ENCODE data around the gene VSX2. TPM values are rescaled to one million over a fixed set of nuclear protein-coding genes. Genes with fewer than 3 reads are reported as not detected.

VSX2 gene
- total and polyA plus RNA-seq, 2 donors (not counting 1 experiment from before 2014, with no cell fraction given) = not detected

DNA sequence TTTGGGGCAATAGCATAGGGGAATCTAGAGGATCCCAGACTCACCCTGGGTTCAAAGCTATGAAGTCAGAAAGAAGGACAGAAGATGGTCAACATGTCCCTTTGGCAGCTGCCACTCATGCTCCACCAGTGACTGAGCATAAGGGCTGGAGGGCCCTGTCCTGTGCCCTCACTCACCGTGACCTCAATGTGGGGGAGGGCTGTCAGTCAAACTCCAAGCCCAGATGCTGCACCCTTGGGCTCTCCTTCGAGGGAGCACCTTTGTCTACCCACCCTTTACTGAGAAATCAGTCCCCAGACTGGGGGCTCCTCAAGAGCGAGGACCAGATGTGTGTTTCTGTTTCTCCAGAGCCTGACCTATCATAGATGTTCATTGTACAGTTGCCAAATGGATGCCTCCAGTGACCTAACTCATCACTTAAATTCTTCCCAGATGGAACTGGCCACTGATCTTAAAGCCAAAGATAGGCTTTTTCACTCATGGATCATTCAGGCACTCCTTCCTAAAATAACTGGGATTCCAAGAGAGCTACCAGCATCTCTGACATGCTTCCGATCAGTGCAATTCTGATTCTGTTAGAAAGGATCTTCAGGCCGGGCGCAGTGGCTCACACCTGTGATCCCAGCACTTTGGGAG is 27.2 kb upstream of the VSX2 start:
- TF ChIP-seq EZH2 (IDR thresholded peaks at IDR 0.05; ENCODE audit: borderline replicate concordance, insufficient read depth, low read depth, low read length, poor library complexity, severe bottlenecking) = no peak
- Mint-ChIP-seq H3K27me3 (peaks cover 20% of the 10 kb centered on the region), H3K4me1 (no peaks in the 10 kb centered on the region), H3K4me3 (no peak overlapping the region), H3K9me3 (ENCODE audit: insufficient read depth) (no peaks in the 10 kb centered on the region), H3K27ac (no peak overlapping the region)
- ChIA-PET POLR2A (no interaction called here), CTCF (no interaction called here)
- Histone ChIP-seq H3K9ac (ENCODE audit: low read length) (no peak overlapping the region), H3K9me3 (ENCODE audit: control extremely low read depth in 1 of 3, control insufficient read depth in 2 of 3, insufficient read depth in 1 of 3, low read length in 2 of 3) (no peaks in the 10 kb centered on the region), H3K36me3 (replicated peaks in 1 of 2; ENCODE audit: control extremely low read depth in 1 of 2, control insufficient read depth in 1 of 2, extremely low read depth in 1 of 2, insufficient read depth in 2 of 2, low read length in 1 of 2) (no peaks in the 10 kb centered on the region), H2AFZ (ENCODE audit: insufficient read depth, low read depth, low read length, poor library complexity, severe bottlenecking) (no peak overlapping the region), H3K27ac (ENCODE audit: low read length in 2 of 2) (no peak overlapping the region), H3K79me2 (ENCODE audit: control insufficient read depth, insufficient read depth, low read length) (no peaks in the 10 kb centered on the region), H3K4me1 (ENCODE audit: control insufficient read depth in 2 of 2, insufficient read depth in 2 of 2, low read length in 2 of 2) (no peaks in the 10 kb centered on the region), H3K4me3 (ENCODE audit: control extremely low read depth in 1 of 5, extremely low read depth in 1 of 5, insufficient read depth in 1 of 5, low read depth in 2 of 5, low read length in 4 of 5) (no peak overlapping the region), H3K27me3 (replicated peaks in 1 of 4; ENCODE audit: control extremely low read depth in 1 of 4, control insufficient read depth in 3 of 4, insufficient read depth in 4 of 4, low read length in 3 of 4) (no peaks in the 10 kb centered on the region), H4K20me1 (ENCODE audit: control insufficient read depth, insufficient read depth, low read length, poor library complexity, severe bottlenecking) (no peaks in the 10 kb centered on the region), H3K4me2 (replicated peaks; ENCODE audit: low read depth, low read length, poor library complexity, severe bottlenecking) (no peak overlapping the region)
- 83% methylated on average over 5 of the region's 6 CpGs for WGBS (ENCODE audit: insufficient coverage)
- ATAC-seq (ENCODE audit: low read depth) = no peak
- intact Hi-C loops (cut with micrococcal nuclease) = no loop called here
- no peak for DNase-seq

DNA sequence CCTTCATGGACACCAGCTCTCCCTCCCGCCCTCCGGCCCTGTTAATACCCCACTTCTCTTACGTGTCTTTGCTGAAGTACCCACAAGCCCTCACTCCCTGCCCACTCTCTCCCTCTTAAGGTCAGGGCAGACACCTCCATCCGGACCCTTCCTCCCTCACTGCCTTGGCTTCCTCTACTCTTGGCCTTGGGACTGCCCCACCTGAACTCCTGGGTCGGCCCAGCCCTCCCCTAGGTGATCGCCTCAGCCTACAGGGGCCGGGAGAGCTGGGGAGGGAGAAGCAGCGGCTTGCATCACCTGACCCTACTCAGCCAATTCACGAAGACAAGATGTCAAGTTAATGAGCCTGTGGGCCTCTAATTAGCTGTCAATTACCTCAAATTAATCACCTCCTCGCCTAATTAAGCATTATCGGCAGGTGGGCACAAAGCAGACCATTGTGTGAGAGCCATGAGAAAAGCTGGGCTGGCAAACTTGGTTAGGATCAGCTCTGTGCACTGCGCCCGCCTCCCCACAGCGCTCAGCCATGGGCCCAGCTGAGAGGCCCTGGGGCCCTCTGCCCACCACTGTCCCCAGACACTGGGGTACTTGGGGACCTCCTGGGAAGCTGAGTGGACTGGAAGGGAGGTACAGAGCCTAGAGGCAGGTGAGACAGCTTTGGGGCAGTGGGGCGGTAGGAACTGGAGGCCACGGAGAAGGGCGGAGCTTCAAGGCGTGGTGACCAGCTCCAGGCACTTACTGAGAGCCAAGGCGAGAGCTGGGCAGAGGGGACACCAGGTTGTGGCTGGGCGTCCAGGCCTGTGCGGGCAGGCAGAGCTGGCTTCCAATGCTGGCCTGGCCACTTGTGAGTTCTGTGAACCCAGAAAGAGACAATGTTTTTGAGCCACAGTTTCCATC is 25.1 kb upstream of the VSX2 start:
- CTCF ChIA-PET = interaction anchor here (1.1 to 1.3 kb wide), 3 partner anchors 37 to 102 kb away, joined by 3 read pairs; no protein-coding TSS in a partner anchor
- DNase-seq (no peak), ATAC-seq (ENCODE audit: low read depth) (no peak)
- intact Hi-C loops (cut with micrococcal nuclease) = no loop called here
- POLR2A ChIA-PET = no interaction called here
- TF ChIP-seq EZH2 (IDR thresholded peaks at IDR 0.05; ENCODE audit: borderline replicate concordance, insufficient read depth, low read depth, low read length, poor library complexity, severe bottlenecking) = no peak
- TF ChIP-seq, protein P1, sequence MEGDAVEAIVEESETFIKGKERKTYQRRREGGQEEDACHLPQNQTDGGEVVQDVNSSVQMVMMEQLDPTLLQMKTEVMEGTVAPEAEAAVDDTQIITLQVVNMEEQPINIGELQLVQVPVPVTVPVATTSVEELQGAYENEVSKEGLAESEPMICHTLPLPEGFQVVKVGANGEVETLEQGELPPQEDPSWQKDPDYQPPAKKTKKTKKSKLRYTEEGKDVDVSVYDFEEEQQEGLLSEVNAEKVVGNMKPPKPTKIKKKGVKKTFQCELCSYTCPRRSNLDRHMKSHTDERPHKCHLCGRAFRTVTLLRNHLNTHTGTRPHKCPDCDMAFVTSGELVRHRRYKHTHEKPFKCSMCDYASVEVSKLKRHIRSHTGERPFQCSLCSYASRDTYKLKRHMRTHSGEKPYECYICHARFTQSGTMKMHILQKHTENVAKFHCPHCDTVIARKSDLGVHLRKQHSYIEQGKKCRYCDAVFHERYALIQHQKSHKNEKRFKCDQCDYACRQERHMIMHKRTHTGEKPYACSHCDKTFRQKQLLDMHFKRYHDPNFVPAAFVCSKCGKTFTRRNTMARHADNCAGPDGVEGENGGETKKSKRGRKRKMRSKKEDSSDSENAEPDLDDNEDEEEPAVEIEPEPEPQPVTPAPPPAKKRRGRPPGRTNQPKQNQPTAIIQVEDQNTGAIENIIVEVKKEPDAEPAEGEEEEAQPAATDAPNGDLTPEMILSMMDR (IDR thresholded peaks at IDR 0.05) = no peak
- no peaks in the 10 kb centered on the region for H3K9me3 Mint-ChIP-seq (ENCODE audit: insufficient read depth)
- H3K27me3 Mint-ChIP-seq = peaks cover 28% of the 10 kb centered on the region
- no peak overlapping the region for H2AFZ ChIP-seq (ENCODE audit: insufficient read depth, low read depth, low read length, poor library complexity, severe bottlenecking)
- peaks cover 0 to 9% (median 0%) of the 10 kb centered on the region in 3 donors for H3K9me3 ChIP-seq (ENCODE audit: control extremely low read depth in 1 of 3, control insufficient read depth in 2 of 3, insufficient read depth in 1 of 3, low read length in 2 of 3)
- H3K4me2 ChIP-seq (replicated peaks; ENCODE audit: low read depth, low read length, poor library complexity, severe bottlenecking) = no peak overlapping the region
- peaks cover 0 to 13% (median 6%) of the 10 kb centered on the region in 4 experiments for H3K27me3 ChIP-seq (replicated peaks in 1 of 4; ENCODE audit: control extremely low read depth in 1 of 4, control insufficient read depth in 3 of 4, insufficient read depth in 4 of 4, low read length in 3 of 4)
- H3K4me3 ChIP-seq (ENCODE audit: control extremely low read depth in 1 of 5, extremely low read depth in 1 of 5, insufficient read depth in 1 of 5, low read depth in 2 of 5, low read length in 4 of 5) = no peak overlapping the region
- no peaks in the 10 kb centered on the region for H3K36me3 ChIP-seq (replicated peaks in 1 of 2; ENCODE audit: control extremely low read depth in 1 of 2, control insufficient read depth in 1 of 2, extremely low read depth in 1 of 2, insufficient read depth in 2 of 2, low read length in 1 of 2)
- no peak overlapping the region for H3K9ac ChIP-seq (ENCODE audit: low read length)
- peaks cover 2% of the 10 kb centered on the region for H3K4me1 Mint-ChIP-seq
- no peaks in the 10 kb centered on the region for H3K79me2 ChIP-seq (ENCODE audit: control insufficient read depth, insufficient read depth, low read length)
- H3K27ac Mint-ChIP-seq = no peak overlapping the region
- WGBS (ENCODE audit: insufficient coverage) = 91% methylated on average over 19 of the region's 21 CpGs
- peaks cover 5 to 7% of the 10 kb centered on the region in 2 donors for H3K4me1 ChIP-seq (ENCODE audit: control insufficient read depth in 2 of 2, insufficient read depth in 2 of 2, low read length in 2 of 2)
- no peak overlapping the region for H3K27ac ChIP-seq (ENCODE audit: low read length in 2 of 2)
- H4K20me1 ChIP-seq (ENCODE audit: control insufficient read depth, insufficient read depth, low read length, poor library complexity, severe bottlenecking) = no peaks in the 10 kb centered on the region
- no peak overlapping the region for H3K4me3 Mint-ChIP-seq
